ELR (cell line): Measurements from ENCODE around the gene FAF1.
A peak's percentile ranks its signal among the peaks of the same experiment; 100 is the strongest.

Experiments used
- DNase-seq: peaks from one replicate; pipeline ENCODE4 v3.0.0-alpha.2; 2015; ENCODE audit warnings: low read depth

FAF1 gene

GRCh38 chr1:50426702-50427085 lies 533.4 kb downstream of the FAF1 start:
- DNase-seq: no peak

DNA sequence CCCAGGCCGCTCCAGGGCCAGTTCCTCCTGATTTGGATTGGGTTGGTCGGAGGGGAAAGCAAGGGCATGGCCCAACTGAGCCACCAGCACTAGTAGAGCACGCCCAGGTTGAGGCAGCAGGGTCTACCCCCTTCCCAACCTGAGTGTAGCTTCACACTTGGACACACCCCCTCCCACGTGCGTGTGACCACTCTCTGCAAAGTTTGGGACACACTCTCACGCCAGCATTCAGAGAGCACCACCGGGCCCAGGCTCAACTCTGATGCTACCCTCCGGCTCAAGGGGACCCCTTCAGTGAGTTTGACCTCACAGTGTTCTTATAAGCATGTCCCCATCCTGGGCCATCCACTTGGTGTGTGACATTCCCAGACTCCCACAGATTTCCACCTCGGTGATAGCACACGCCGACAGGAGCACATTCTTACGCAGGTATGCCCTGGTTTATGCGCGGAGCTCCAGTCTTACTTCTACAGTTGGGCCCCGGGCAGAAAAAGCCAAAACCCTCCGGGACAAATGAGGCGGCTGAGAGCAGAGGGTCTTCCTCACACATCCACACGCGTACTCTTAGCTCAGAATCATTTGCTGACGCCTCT lies 533.9 kb downstream of the FAF1 start:
- no peak for DNase-seq

- DNase-seq: peak; percentile 51
Measured at GRCh38 chr1:50425376-50426107, 534.5 kb downstream of the FAF1 start.

- DNase-seq: no peak
Measured at GRCh38 chr1:50424884-50425375, 535.1 kb downstream of the FAF1 start.

DNA sequence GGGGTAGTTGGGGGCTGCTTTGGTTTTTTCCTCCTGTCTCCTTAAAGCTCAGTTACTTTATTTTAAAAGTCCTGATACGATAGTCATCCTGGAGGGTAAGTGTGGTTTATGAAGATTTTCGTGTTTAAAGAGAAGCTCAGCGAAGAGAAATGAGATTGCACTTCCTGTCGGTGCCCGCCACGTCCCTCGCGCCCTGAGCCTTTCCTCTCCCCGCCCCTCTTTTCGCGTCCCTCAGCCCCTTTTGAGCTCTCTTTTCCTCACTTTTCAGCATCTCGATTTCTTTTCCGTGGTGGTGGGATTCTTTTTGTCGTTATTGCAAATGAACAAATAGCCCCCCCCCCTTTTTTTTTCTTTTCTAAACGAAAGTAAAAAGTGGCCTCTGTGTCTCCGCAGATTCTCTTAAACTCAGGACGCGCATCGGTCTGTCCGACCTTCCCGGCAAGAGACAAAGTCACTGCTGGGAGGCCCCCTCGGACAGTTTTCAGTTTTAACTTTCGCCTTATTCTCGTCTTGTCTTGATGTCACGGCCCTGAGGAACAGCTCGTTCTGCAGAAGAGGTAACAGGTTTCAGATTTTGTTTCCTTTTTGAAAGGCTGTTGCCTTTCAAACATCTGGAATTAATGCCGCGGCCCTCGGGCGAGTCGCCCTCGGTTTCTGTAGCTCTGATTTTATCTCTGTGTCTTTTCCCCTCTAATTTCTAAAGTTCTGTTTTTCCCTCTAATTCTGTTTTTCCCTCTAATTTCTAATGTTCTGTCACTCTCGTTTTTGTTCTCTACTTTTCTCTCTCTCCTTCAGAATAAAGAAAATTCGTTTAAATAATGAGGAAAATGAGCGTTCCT lies 535.8 kb downstream of the FAF1 start:
- no peak for DNase-seq

GRCh38 chr1:50423670-50424000 lies 536.4 kb downstream of the FAF1 start:
- no peak for DNase-seq

DNA sequence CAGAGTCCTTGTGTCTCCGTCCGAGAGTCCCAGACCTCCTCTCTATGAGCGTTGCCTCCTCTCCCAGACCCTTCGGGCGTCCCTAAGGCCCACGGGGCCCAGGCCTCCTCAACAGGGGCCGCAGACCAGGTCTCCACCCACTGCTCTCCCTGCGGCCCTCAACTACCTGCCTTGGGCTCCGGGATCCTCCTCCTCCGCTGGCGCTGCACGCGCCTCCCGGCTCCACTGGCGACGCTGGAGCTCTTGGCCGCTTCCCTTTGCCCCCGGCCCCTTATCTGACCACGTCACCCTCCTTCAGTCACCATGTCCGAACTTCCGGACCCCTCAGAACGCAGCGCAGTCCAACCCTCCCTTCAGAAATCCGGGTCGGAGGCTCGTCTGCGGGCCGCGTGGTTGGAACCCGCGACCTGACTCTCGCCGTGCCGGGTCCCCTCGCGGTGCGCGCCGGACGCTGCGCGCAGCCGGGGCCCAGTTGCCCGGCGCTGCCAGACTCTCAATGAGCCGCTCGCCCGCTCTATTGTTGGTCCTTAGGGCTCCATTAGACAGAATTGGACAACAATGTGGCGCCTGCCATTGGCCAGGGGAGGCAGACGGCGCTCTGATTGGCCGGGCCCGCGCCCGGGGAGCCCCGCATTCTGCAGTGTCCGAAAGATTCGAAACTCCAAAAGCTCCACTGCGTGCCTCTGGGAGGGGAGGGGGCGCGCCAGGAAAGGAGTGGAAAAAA lies 537.0 kb downstream of the FAF1 start, which contains the start of gene DMRTA2:
Gene DMRTA2, minus strand, starts transcription at position 498 of the 724 bp plus-strand sequence. CDS start 1,907 bp downstream, outside the sequence.
- DNase-seq: no peak

- no peak for DNase-seq
Measured at GRCh38 chr1:50422675-50422945, 537.5 kb downstream of the FAF1 start.

- DNase-seq: no peak
Measured at GRCh38 chr1:50421768-50422674, 538.0 kb downstream of the FAF1 start.

- DNase-seq: no peak
Measured at GRCh38 chr1:50421366-50421748, 538.7 kb downstream of the FAF1 start.

DNA sequence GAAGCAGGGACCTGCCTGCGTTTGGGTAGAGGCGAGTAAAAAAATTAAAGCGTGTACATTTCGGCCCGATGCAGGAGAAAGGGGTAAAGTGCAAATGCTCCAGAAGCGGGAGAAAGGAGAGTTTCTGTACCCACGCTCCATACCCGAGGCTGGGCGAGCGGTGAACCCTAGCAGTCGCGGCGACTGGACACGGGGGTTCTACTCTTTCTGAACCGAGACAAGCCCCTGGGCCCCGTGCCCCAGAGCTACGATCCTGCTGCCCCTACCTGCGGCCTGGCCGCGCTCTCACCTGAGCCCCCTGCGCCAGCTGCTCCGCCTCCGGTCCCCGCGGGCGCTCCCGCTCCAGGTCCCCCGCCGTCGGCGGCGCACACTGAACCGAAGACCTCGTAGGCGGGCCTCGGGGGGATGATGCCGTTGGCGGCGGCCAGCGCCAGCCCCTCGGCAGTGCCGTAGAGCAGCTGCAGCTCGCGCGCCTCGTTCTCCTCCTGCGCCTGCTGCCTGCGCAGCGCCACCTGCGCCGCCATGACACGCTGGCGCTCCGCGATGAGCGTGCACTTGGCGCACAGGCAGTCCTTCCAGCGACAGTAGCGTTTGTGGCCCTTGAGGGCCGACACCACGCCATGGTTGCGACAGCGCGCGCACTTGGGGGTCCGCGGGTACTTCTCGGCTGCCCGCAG lies 539.2 kb downstream of the FAF1 start:
- DNase-seq: no peak

DNA sequence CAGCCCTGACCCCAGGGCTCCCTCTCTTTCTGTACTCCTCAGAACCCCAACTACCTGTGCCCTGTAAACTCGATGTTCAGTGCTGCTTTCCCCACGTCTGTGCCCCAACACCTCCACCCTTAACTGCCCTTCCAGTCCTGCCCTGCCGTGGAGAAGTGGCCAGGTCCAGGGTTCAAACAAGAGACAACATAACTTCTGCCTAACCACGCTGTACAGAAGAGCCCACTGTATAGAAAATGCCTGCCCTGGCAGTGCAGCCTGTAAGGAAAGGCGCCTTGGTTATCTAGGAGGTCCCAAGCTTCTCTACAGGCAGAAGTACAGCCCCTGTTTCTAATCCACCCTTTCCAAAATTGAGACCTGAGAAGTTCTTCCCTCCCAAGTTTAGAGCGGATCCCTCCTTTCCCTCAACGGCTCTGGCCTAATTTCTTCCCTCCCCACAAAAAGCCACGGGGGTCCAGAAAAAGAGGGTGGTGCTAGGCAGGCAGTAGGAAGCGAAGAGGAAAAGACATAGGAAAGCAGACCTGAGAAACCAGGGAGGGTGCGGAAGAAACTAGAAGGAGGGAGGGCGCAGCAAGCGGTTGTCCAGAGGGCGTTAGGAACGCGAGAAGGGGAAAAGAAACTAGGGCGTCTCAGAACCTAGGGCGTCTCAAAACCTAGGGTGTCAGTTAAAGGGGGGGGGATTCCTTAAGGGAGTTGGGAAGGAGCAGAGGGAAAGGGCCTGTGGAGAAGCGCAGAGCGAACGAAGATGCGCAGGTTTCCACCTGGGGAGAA lies 540.0 kb downstream of the FAF1 start:
- no peak for DNase-seq

GRCh38 chr1:50419192-50419906 lies 540.7 kb downstream of the FAF1 start:
- no peak for DNase-seq

- DNase-seq: no peak
Measured at GRCh38 chr1:50418600-50419109, 541.4 kb downstream of the FAF1 start.

DNA sequence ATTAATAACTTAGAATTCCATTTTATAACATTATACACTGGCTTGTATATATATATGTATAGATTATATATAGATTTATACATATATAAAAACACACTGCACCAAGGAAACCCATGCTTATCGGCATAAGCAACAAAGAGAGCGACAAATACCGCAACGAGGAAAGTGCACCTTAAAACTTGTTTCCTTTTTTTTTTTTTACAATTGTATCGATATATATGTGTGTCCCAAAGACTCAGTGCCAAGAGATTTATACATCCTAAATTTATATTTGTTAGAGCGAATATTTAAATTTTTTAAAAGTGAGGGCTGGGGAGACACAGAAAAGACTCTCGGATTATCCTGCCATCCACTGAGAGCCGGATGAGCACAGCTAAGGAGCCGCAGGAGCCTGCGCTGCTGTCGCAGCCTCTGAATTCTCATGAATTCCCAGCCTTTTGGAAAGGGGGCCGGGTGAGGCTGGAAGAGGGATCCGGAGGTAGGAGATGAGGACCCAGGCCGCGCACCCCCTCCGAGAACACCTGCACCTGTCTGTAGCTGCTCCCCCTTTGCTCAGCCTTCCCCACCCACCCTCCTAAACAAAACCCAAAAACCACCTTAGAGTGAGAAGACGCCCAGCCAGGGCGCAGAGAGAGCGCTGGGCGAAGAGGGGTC lies 542.0 kb downstream of the FAF1 start:
- no peak for DNase-seq

DNA sequence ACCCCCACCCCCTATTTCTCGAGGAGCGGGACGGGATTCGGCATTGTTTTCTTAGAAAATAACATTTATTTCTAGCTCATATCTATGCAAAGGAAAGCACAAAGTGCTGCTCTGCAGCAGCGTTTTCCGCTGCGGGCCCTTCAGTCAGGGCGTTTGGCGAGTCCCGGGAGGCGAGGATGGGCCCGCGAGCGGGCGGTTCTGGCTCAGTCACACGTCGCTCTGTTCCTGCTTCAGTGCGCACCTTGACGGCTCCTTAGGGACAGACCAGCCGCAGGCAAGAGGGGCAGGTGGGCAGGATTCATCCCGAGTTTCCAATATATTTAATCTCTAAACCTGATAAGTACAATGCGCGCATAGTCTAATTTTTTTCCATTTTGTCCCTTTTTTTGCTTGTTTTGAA lies 542.6 kb downstream of the FAF1 start:
- no peak for DNase-seq

GRCh38 chr1:50416553-50417453 lies 543.3 kb downstream of the FAF1 start:
- no peak for DNase-seq

DNA sequence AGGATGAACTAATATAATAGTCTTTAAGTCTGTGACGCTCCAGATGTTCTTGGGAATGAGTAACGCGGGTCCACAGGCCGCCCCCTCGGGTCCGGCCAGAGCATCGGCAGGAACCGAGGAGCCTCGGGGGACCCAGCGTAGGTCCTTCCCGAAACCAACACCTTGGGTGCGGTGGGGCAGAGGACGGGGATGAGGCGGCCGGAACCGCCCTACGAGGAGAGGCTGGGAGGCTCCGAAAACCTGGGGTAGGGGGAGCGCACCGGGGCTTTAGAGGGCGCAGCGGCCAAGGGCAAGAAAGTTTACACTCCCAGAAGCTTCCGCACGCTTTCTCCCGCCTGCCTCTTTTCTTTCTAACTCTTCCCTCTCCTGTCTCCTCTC lies 543.9 kb downstream of the FAF1 start:
- no peak for DNase-seq
